ENCODE measurements around the gene DCAKD. TPM values are rescaled to one million over a fixed set of nuclear protein-coding genes. Genes with fewer than 3 reads are reported as not detected.

Gene DCAKD
- total RNA-seq, 1 donor from 2014 or later: 25.4 TPM

DNA sequence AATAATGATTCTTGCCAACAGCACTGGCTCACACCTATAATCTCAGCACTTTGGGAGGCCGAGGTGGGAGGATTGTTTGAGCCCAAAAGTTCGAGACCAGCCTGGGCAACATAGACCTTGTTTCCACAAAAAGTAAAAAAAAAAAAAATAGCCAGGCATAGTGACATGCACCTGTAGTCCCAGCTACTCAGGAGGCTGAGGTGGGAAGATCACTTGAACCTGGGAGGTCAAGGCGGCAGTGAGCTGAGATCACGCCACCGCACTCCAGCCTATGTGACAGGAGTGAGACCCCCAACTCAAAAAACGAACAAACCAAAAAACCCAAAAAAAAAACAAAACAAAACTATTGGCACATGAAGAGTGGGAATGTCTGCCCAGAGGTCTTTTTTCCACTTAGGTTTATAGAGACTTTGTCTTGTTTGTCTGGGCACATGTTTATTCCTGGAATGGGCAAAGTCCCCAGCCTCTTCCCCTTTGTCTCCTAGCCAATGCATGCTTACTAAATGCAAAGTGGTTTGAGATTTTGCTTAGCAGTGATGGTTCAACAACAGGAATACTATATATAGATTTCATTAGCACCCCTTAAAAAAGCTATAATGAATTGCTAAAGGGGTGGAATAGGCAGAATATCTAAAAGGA lies 35.6 kb upstream of the DCAKD start:
- intact Hi-C loops (cut with micrococcal nuclease): no loop called here
- DNase-seq: no peak
- H3K4me3 Mint-ChIP-seq: no peak overlapping the region
- peaks cover 48% of the 10 kb centered on the region for H3K36me3 Mint-ChIP-seq (ENCODE audit: low read depth)
- H3K27ac Mint-ChIP-seq: no peak overlapping the region
- H3K9me3 Mint-ChIP-seq: no peaks in the 10 kb centered on the region
- no peaks in the 10 kb centered on the region for H3K27me3 Mint-ChIP-seq
- H3K4me1 Mint-ChIP-seq: peaks cover 2% of the 10 kb centered on the region

- Mint-ChIP-seq H3K9me3 (no peaks in the 10 kb centered on the region), H3K4me1 (peaks cover 2% of the 10 kb centered on the region), H3K27me3 (no peaks in the 10 kb centered on the region), H3K4me3 (no peak overlapping the region), H3K27ac (no peak overlapping the region), H3K36me3 (ENCODE audit: low read depth) (peaks cover 50% of the 10 kb centered on the region)
- no peak for DNase-seq
- intact Hi-C loops (cut with micrococcal nuclease): no loop called here
Observed at GRCh38 chr17:45086391-45086790, 35.0 kb upstream of the DCAKD start.

DNA sequence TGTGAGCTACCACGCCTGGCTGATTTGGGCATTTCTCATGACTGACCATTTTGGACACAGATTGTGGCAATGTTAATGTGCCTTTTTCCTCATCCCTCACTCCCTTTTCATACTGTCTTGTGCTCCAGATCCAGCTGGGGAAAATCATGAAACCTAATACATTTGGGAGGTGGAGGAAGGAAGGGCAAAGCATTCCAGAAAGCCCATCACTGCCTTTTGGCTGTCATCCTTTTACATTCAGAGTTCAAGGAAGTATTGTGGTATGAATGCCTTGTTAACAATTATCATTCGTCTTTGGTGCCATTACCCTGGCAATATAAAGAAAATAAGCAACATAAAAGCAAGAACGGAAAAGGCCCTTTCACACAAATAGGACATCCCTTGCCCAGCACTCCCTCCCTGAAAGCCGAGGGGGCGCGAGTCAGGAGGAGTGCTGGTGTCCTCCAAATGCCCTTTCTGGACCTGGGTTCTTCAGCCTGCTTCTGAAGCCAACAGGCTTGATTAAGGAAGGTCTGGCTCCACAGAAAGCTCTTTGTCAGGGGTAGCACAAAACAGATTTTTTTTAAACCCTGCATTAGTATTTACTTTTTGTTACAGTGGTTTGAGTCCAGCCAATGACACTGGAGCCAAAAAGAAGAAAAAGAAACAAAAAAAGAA lies 29.7 kb upstream of the DCAKD start:
- Mint-ChIP-seq H3K9me3 (no peaks in the 10 kb centered on the region), H3K4me3 (no peak overlapping the region), H3K36me3 (ENCODE audit: low read depth) (peaks cover 42% of the 10 kb centered on the region), H3K27me3 (no peaks in the 10 kb centered on the region), H3K4me1 (peaks cover 10% of the 10 kb centered on the region), H3K27ac (no peak overlapping the region)
- no peak for DNase-seq
- intact Hi-C loops (cut with micrococcal nuclease): no loop called here

GRCh38 chr17:45077643-45078042 lies 26.2 kb upstream of the DCAKD start:
- H3K27ac Mint-ChIP-seq: no peak overlapping the region

GRCh38 chr17:45073414-45074070 lies 22.1 kb upstream of the DCAKD start:
- DNase-seq: no peak
- no peaks in the 10 kb centered on the region for H3K9me3 Mint-ChIP-seq
- intact Hi-C loops (cut with micrococcal nuclease): no loop called here
- peaks cover 35% of the 10 kb centered on the region for H3K36me3 Mint-ChIP-seq (ENCODE audit: low read depth)
- H3K4me3 Mint-ChIP-seq: no peak overlapping the region
- H3K27me3 Mint-ChIP-seq: no peaks in the 10 kb centered on the region
- H3K4me1 Mint-ChIP-seq: peaks cover 18% of the 10 kb centered on the region
- H3K27ac Mint-ChIP-seq: peak overlapping the region; percentile 40

More at GRCh38 chr17:45077643-45078042, 26.2 kb upstream of the DCAKD start:
- intact Hi-C loops (cut with micrococcal nuclease): no loop called here
- DNase-seq: no peak
- H3K27me3 Mint-ChIP-seq: no peaks in the 10 kb centered on the region
- no peaks in the 10 kb centered on the region for H3K9me3 Mint-ChIP-seq
- H3K36me3 Mint-ChIP-seq (ENCODE audit: low read depth): peaks cover 40% of the 10 kb centered on the region
- no peak overlapping the region for H3K4me3 Mint-ChIP-seq
- peaks cover 17% of the 10 kb centered on the region for H3K4me1 Mint-ChIP-seq

DNA sequence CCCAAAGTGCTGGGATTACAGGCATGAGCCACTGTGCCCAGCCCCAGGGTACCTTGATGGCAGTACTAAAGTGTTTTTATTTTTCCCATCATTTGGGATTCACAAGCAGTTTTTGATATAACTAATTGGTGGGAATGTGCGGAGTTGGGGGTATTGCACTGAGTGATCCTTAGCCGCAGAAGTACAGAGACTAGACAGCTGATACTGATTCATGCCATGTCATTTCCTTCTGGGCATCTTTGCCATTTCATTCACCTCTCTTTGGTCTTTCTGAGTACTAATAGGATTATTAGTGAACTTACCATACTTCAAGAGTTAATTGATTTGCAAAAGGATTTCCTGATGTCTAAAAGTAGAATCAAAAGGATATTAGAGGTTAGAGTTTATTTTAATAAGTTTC lies 19.4 kb upstream of the DCAKD start:
- H3K4me1 Mint-ChIP-seq: peaks cover 8% of the 10 kb centered on the region
- intact Hi-C loops (cut with micrococcal nuclease): no loop called here
- H3K27ac Mint-ChIP-seq: no peak overlapping the region
- no peaks in the 10 kb centered on the region for H3K9me3 Mint-ChIP-seq
- peaks cover 36% of the 10 kb centered on the region for H3K36me3 Mint-ChIP-seq (ENCODE audit: low read depth)
- no peaks in the 10 kb centered on the region for H3K27me3 Mint-ChIP-seq
- no peak overlapping the region for H3K4me3 Mint-ChIP-seq
- DNase-seq: no peak

GRCh38 chr17:45070001-45070400 lies 18.6 kb upstream of the DCAKD start:
- Mint-ChIP-seq H3K9me3 (no peaks in the 10 kb centered on the region), H3K27me3 (no peaks in the 10 kb centered on the region), H3K4me1 (peaks cover 9% of the 10 kb centered on the region), H3K27ac (no peak overlapping the region), H3K4me3 (no peak overlapping the region), H3K36me3 (ENCODE audit: low read depth) (peaks cover 38% of the 10 kb centered on the region)
- DNase-seq: no peak
- intact Hi-C loops (cut with micrococcal nuclease): no loop called here

DNA sequence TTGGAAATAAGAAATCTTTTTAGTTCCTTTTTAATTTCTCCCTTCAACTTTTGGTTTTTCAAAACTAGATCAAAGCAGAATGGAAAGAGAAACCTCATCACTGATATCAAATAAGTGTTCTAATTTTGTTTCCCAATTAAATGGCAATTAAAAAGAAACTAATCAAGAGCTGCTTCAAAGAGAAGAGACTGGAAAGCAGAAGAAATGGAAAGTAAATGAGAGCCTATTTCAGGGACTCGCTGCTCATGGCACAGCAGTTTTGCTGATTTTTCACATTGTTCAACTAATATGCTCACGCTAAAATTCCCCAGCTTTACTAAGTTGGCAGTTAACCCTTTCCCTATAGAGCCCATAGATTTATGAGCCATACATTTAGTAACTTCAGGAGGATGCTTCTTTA lies 16.2 kb upstream of the DCAKD start:
- H3K4me1 Mint-ChIP-seq: peaks cover 20% of the 10 kb centered on the region
- intact Hi-C loops (cut with micrococcal nuclease): no loop called here
- no peak overlapping the region for H3K27ac Mint-ChIP-seq
- no peak for DNase-seq
- H3K9me3 Mint-ChIP-seq: no peaks in the 10 kb centered on the region
- peaks cover 34% of the 10 kb centered on the region for H3K36me3 Mint-ChIP-seq (ENCODE audit: low read depth)
- no peaks in the 10 kb centered on the region for H3K27me3 Mint-ChIP-seq
- no peak overlapping the region for H3K4me3 Mint-ChIP-seq

DNA sequence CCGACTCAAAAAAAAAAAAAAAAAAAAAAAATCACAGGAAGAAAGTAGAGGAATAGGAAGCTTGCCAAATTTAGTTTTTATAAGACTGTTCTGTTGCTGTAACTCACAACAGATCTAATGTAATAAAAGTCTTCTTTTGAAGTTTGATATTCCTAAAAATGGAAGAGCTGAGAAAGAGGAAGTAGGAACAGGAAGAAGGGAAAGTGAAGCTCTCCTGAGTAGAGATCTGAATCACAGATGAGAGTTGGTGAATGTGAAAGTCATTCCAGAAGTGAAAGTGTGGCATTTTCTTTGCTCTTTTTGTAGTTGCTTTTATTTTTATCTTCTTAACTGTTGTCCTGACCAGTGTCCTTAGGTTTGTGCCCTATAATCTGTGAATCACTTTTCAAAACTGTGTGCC lies 11.8 kb upstream of the DCAKD start:
- Mint-ChIP-seq H3K4me3 (peak overlapping the region; percentile 91), H3K4me1 (peaks cover 30% of the 10 kb centered on the region), H3K27ac (peak overlapping the region; percentile 29), H3K27me3 (no peaks in the 10 kb centered on the region), H3K9me3 (no peaks in the 10 kb centered on the region), H3K36me3 (ENCODE audit: low read depth) (peaks cover 28% of the 10 kb centered on the region)
- intact Hi-C loops (cut with micrococcal nuclease): loop anchor here (5.0 kb wide), 3 partner anchors 84 to 249 kb away; partner anchors contain the start of gene HEXIM1
- no peak for DNase-seq

DNA sequence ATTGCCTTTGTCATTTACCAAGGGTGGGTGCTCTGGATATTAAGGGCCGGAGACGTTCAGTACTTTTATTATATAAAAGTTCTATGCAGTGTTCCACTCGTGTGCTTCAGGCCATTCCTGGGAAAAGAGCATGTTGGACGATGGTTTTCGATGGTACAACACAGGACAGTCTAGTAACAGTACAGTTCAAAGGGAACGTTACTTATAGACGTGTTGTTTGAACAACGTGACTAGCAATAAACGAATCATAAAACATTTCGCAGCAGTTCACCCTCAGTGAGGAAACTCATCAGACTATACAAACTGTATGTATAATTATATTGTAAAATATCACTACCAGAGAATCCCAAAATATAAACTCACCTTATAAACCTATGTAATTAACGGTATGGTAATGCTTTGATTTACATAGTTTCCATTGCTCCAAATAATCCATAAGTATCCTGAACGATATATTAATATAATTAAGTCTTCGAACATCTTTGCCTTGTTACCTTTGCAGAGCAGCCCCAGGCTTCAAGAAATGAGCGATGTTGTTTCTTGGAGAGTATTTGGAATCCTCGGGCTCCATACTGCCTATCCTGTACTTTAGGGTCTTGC lies 10.3 kb upstream of the DCAKD start:
- Mint-ChIP-seq H3K9me3 (no peaks in the 10 kb centered on the region), H3K4me1 (peaks cover 28% of the 10 kb centered on the region), H3K4me3 (peak overlapping the region; percentile 91), H3K36me3 (ENCODE audit: low read depth) (peaks cover 20% of the 10 kb centered on the region), H3K27ac (peak overlapping the region; percentile 100), H3K27me3 (no peaks in the 10 kb centered on the region)
- intact Hi-C loops (cut with micrococcal nuclease): loop anchor here (1.0 to 5.0 kb wide), 5 partner anchors 10 to 251 kb away; partner anchors contain the start of genes ACBD4, DCAKD and HEXIM1
- DNase-seq: no peak

- Mint-ChIP-seq H3K27ac (peak within 1 kb of the TSS; percentile 100), H3K36me3 (ENCODE audit: low read depth) (peaks cover 22% of the 10 kb centered on the region), H3K27me3 (no peaks in the 10 kb centered on the region), H3K4me3 (peak within 1 kb of the TSS; percentile 91), H3K4me1 (peaks cover 29% of the 10 kb centered on the region), H3K9me3 (no peaks in the 10 kb centered on the region)
- DNase-seq: peak; percentile 99
- intact Hi-C loops (cut with micrococcal nuclease): loop anchor here (1.0 to 5.0 kb wide), 5 partner anchors 10 to 251 kb away; partner anchors contain the start of genes ACBD4, DCAKD and HEXIM1
Observed at GRCh38 chr17:45060797-45061605, 9.6 kb upstream of the DCAKD start, which contains the start of gene NMT1. NMT1 (plus strand) TSS chr17:45061317; CDS start chr17:45061330, 13 bp downstream.

- Mint-ChIP-seq H3K4me3 (peak overlapping the region; percentile 91), H3K36me3 (ENCODE audit: low read depth) (peaks cover 25% of the 10 kb centered on the region), H3K4me1 (peaks cover 34% of the 10 kb centered on the region), H3K9me3 (no peaks in the 10 kb centered on the region), H3K27ac (peak overlapping the region; percentile 100), H3K27me3 (no peaks in the 10 kb centered on the region)
- peak; percentile 64 for DNase-seq
- intact Hi-C loops (cut with micrococcal nuclease): loop anchor here (2.0 to 5.0 kb wide), 4 partner anchors 74 to 252 kb away; partner anchors contain the start of genes ACBD4 and HEXIM1
Observed at GRCh38 chr17:45060382-45060796, 9.0 kb upstream of the DCAKD start.

Measured in activated CD4-positive, alpha-beta T cell treated with anti-CD3 and anti-CD28 coated beads, Interleukin-2, amount 10 ng/mL, durations not matched to agents 24 days and 14 days (primary cell).